HCT116 (cell line): ENCODE results near the gene DNPEP. TPM values are rescaled to one million over a fixed set of nuclear protein-coding genes. Genes with fewer than 3 reads are reported as not detected.
A peak's percentile ranks its signal among the peaks of the same experiment; 100 is the strongest.

Source experiments
- ATAC-seq: fragments of 200-7000 bp; cut with Tn5 transposase; 2 replicates; pipeline ENCODE4 v1.9.1; 2020; ENCODE audit warnings: mild to moderate bottlenecking, moderate library complexity
- BruUV-seq: library from RNA; stranded (reverse); fragments of 400-500 nt; replicated peaks from 2 replicates; lab custom pipeline; 2021; lab: Mats Ljungman, UMichigan
- CTCF ChIA-PET: fragments of 300-600 bp; sonication (Branson Sonifier 250); formaldehyde crosslinking; loops from one replicate; lab custom pipeline; 2021; ENCODE audit warnings: antibody characterized with exemption; lab: Charles Lee
- POLR2A ChIA-PET: fragments of 300-600, 350-600 bp; sonication (Branson Sonifier 250); formaldehyde crosslinking; loops from one replicate; lab custom pipeline; 2021; ENCODE audit warnings: antibody characterized with exemption; lab: Charles Lee
- RAD21 ChIA-PET, 2 experiments: fragments of 300-600 bp; sonication (Branson Sonifier 250); formaldehyde crosslinking; loops; one replicate each; lab custom pipeline; 2023; ENCODE audit warnings: low total read pairs in 2 of 2; ENCODE audit not compliant: uncharacterized antibody in 2 of 2, unreplicated experiment in 2 of 2, low non-redundant PET in 1 of 2; lab: Charles Lee
- DNase-seq: peaks from one replicate; pipeline ENCODE4 v3.0.0-alpha.2; 2010; ENCODE audit warnings: low read depth, low spot score
- H2AFZ ChIP-seq: fragments of 200-600 bp; shearing (Covaris generic), sonication (generic); 2 replicates; pipeline ENCODE4 v1.6.1; 2017; ENCODE audit warnings: low read depth, mixed run types, mixed read lengths, antibody characterized with exemption, low read length; ENCODE audit not compliant: poor library complexity, severe bottlenecking
- H3K27ac ChIP-seq: 2 replicates; pipeline ENCODE4 v1.5.1; 2012; ENCODE audit warnings: low read depth, low read length
- H3K27me3 ChIP-seq: fragments of 200-600 bp; sonication (generic); 2 replicates; pipeline ENCODE4 v1.6.1; 2016; ENCODE audit warnings: mixed run types, low read length, mixed read lengths; ENCODE audit not compliant: insufficient read depth
- H3K36me3 ChIP-seq, 2 experiments: fragments of 200-500 bp in 1 of 2; fragments of 200-600 bp in 1 of 2; sonication (Bioruptor generic) in 1 of 2; sonication (generic) in 1 of 2; 2 replicates each; pipeline versions ENCODE4 v1.5.1 to v1.6.1; 2014 to 2016; ENCODE audit warnings: low read length in 2 of 2, inconsistent platforms in 1 of 2, mixed read lengths in 1 of 2, mixed run types in 1 of 2; ENCODE audit not compliant: insufficient read depth in 2 of 2, control insufficient read depth in 1 of 2
- H3K4me1 ChIP-seq, 2 experiments: fragments of 200-600 bp in 1 of 2; sonication (generic) in 1 of 2; 2 replicates each; pipeline versions ENCODE4 v1.5.1 to v1.6.1; 2012 to 2017; ENCODE audit warnings: low read length in 2 of 2, inconsistent platforms in 1 of 2, mild to moderate bottlenecking in 1 of 2, mixed read lengths in 1 of 2, mixed run types in 1 of 2, moderate library complexity in 1 of 2; ENCODE audit not compliant: insufficient read depth in 2 of 2, control insufficient read depth in 1 of 2
- H3K4me2 ChIP-seq: fragments of 200-600 bp; sonication (generic); 2 replicates; pipeline ENCODE4 v1.6.1; 2017; ENCODE audit warnings: mixed run types, low read length, mixed read lengths
- H3K4me3 ChIP-seq, 2 experiments: fragments of 200-600 bp in 1 of 2; sonication (generic) in 1 of 2; replicated peaks in 1 of 2; 2 replicates each; pipeline ENCODE4 v1.5.1; 2011 to 2016; ENCODE audit warnings: low read length in 2 of 2, control low read depth in 1 of 2, low read depth in 1 of 2, mild to moderate bottlenecking in 1 of 2, mixed read lengths in 1 of 2, mixed run types in 1 of 2
- H3K79me2 ChIP-seq: fragments of 200-600 bp; sonication (generic); 2 replicates; pipeline ENCODE4 v1.6.1; 2017; ENCODE audit warnings: mild to moderate bottlenecking, mixed run types, low read length, moderate library complexity, mixed read lengths; ENCODE audit not compliant: insufficient read depth
- H3K9ac ChIP-seq: fragments of 200-600 bp; sonication (generic); 2 replicates; pipeline ENCODE4 v1.6.1; 2016; ENCODE audit warnings: low read length, mixed read lengths
- H3K9me2 ChIP-seq: fragments of 200-600 bp; sonication (generic), shearing (Covaris generic); 2 replicates; pipeline ENCODE4 v1.6.1; 2017; ENCODE audit warnings: mixed run types, mild to moderate bottlenecking, moderate library complexity; ENCODE audit not compliant: insufficient read depth
- H3K9me3 ChIP-seq, 2 experiments: fragments of 200-500 bp in 1 of 2; fragments of 200-600 bp in 1 of 2; sonication (Bioruptor generic) in 1 of 2; sonication (generic) in 1 of 2; 2 replicates each; pipeline ENCODE4 v1.6.1; 2014 to 2017; ENCODE audit warnings: low read length in 2 of 2, mixed read lengths in 2 of 2, inconsistent platforms in 1 of 2, low read depth in 1 of 2, mild to moderate bottlenecking in 1 of 2, mixed run types in 1 of 2, moderate library complexity in 1 of 2; ENCODE audit not compliant: control insufficient read depth in 1 of 2, insufficient read depth in 1 of 2
- H4K20me1 ChIP-seq: fragments of 200-600 bp; sonication (generic), shearing (Covaris generic); 2 replicates; pipeline ENCODE4 v1.6.1; 2017; ENCODE audit warnings: mixed run types, mild to moderate bottlenecking, moderate library complexity; ENCODE audit not compliant: insufficient read depth
- ATF3 ChIP-seq: IDR thresholded peaks from 2 replicates; pipeline ENCODE4 v1.6.1; 2012
- CBX3 ChIP-seq: IDR thresholded peaks from 2 replicates; pipeline ENCODE4 v1.6.1; 2012; ENCODE audit warnings: low read depth
- ELF1 ChIP-seq: IDR thresholded peaks from 2 replicates; pipeline ENCODE4 v1.6.1; 2012; ENCODE audit warnings: low read depth, borderline replicate concordance
- POLR2AphosphoS5 ChIP-seq: IDR thresholded peaks from 2 replicates; pipeline ENCODE4 v1.6.1; 2011; ENCODE audit warnings: mild to moderate bottlenecking, low read depth, low read length, moderate library complexity
- ZBTB33 ChIP-seq: IDR thresholded peaks from 2 replicates; pipeline ENCODE4 v1.6.1; 2011; ENCODE audit warnings: mild to moderate bottlenecking, low read length, moderate library complexity; ENCODE audit not compliant: insufficient replicate concordance; ENCODE audit errors: extremely low read depth
- ZFX ChIP-seq: fragments of 450-650 bp; IDR thresholded peaks from 2 replicates; pipeline ENCODE4 v1.6.1; 2017
- intact Hi-C: fragments of 100-400 bp; cut with micrococcal nuclease; formaldehyde crosslinking; loops from 2 replicates; pipeline ENCODE4 v1.10.0; 2022
- total RNA-seq: library from RNA; stranded (reverse); gene quantifications from one replicate; pipeline ENCODE4 v1.2.1, GENCODE V29; 2021; ENCODE audit not compliant: unreplicated experiment

Gene DNPEP
- total RNA-seq, 1 experiment from 2014 or later = 80.1 TPM

GRCh38 chr2:219403861-219404260 lies 16.1 kb upstream of the DNPEP start:
- ChIA-PET CTCF (interaction anchor here (0.7 to 4.7 kb wide), 13 partner anchors 12 to 128 kb away, joined by 3 to 109 read pairs (median 4); partner anchors contain the start of genes DNPEP and GMPPA), POLR2A (interaction anchor here (1.0 to 1.6 kb wide), 2 partner anchors 16 to 30 kb away, joined by 4 read pairs; partner anchors contain the start of gene DNPEP), RAD21 (interaction anchor here (1.3 to 1.9 kb wide), 3 partner anchors 117 to 126 kb away, joined by 8 to 20 read pairs (median 17); no protein-coding TSS in a partner anchor)
- H3K36me3 ChIP-seq = no peaks in the 10 kb centered on the region
- TF ChIP-seq CBX3 (no peak), ZFX (no peak), ZBTB33 (no peak), ATF3 (no peak), ELF1 (no peak), POLR2AphosphoS5 (no peak)
- BruUV-seq = no TSS peak
- H3K79me2 ChIP-seq = no peaks in the 10 kb centered on the region
- H3K9me2 ChIP-seq = no peaks in the 10 kb centered on the region
- H2AFZ ChIP-seq = peak overlapping the region; percentile 95
- no peak overlapping the region for H3K9ac ChIP-seq
- H3K4me2 ChIP-seq = no peak overlapping the region
- DNase-seq (no peak), ATAC-seq (no peak)
- no peak overlapping the region for H3K4me3 ChIP-seq
- no peaks in the 10 kb centered on the region for H3K27me3 ChIP-seq
- no peak overlapping the region for H3K27ac ChIP-seq
- H3K9me3 ChIP-seq = no peaks in the 10 kb centered on the region
- intact Hi-C loops = loop anchor here (1.0 to 10.0 kb wide), 4 partner anchors 31 to 241 kb away; partner anchors contain the start of gene SPEG
- no peaks in the 10 kb centered on the region for H4K20me1 ChIP-seq
- peaks cover 15 to 50% of the 10 kb centered on the region in 2 experiments for H3K4me1 ChIP-seq
